GM12878 (cell line): ENCODE measurements around the gene SNED1. TPM values are rescaled to one million over a fixed set of nuclear protein-coding genes. Genes with fewer than 3 reads are reported as not detected.
"Not testable (repeated sequence)": the region's sequence is repeated elsewhere in the genome, so short reads cannot be mapped to it uniquely, and the experiment has no call there.

Experiments used
- ATAC-seq: fragments of 200-7000 bp; cut with Tn5 transposase; 3 replicates; pipeline ENCODE4 v1.9.1; 2020; ENCODE audit warnings: mild to moderate bottlenecking, moderate library complexity
- BruUV-seq: library from RNA; stranded (reverse); fragments of 400-500 nt; replicated peaks from 2 replicates; lab custom pipeline; 2021; lab: Mats Ljungman, UMichigan
- CTCF ChIA-PET: fragments of 300-600 bp; sonication (Branson Sonifier 250); formaldehyde crosslinking; extraction: SDS; loops from one replicate; lab custom pipeline; 2021; ENCODE audit warnings: inconsistent platforms; lab: Yijun Ruan, JAX
- POLR2A ChIA-PET: fragments of 350-600 bp; formaldehyde crosslinking; extraction: SDS; loops from one replicate; lab custom pipeline; 2021; ENCODE audit warnings: inconsistent platforms; lab: Charles Lee
- RAD21 ChIA-PET: fragments of 300-600 bp; sonication (Branson Sonifier 250); formaldehyde crosslinking; loops from one replicate; lab custom pipeline; 2023; ENCODE audit warnings: antibody characterized with exemption; ENCODE audit not compliant: unreplicated experiment; lab: Charles Lee
- SMC1A ChIA-PET: fragments of 300-600 bp; sonication (Branson Sonifier 250); formaldehyde crosslinking; loops from one replicate; lab custom pipeline; 2023; ENCODE audit not compliant: unreplicated experiment, uncharacterized antibody; lab: Charles Lee
- DNase-seq: peaks from one replicate; pipeline ENCODE4 v3.0.0-alpha.2; 2011; ENCODE audit warnings: low read depth, low spot score
- FAIRE-seq: peaks from 3 replicates; lab custom pipeline; 2011; peaks lifted over from hg19 to GRCh38; lab: Jason Lieb, UNC
- H2AFZ ChIP-seq: 2 replicates; pipeline ENCODE4 v1.6.0; 2011; ENCODE audit warnings: low read depth, low read length, control low read depth; ENCODE audit not compliant: control insufficient read depth
- H3K27ac ChIP-seq: 2 replicates; pipeline ENCODE4 v1.5.1; 2011; ENCODE audit warnings: control low read depth; ENCODE audit not compliant: control insufficient read depth, insufficient read depth
- H3K27me3 ChIP-seq, 2 experiments: replicated peaks in 1 of 2; 2 replicates each; pipeline versions ENCODE4 v1.6.0 to v1.6.1; 2011; ENCODE audit warnings: low read length in 1 of 2; ENCODE audit not compliant: control insufficient read depth in 2 of 2, insufficient read depth in 2 of 2
- H3K36me3 ChIP-seq, 2 experiments: 2 replicates each; pipeline ENCODE4 v1.5.1; 2011; ENCODE audit warnings: low read length in 1 of 2; ENCODE audit not compliant: control insufficient read depth in 2 of 2, insufficient read depth in 2 of 2
- H3K4me1 ChIP-seq: 2 replicates; pipeline ENCODE4 v1.6.1; 2011; ENCODE audit warnings: mild to moderate bottlenecking, low read length, moderate library complexity, mixed read lengths; ENCODE audit not compliant: control insufficient read depth, insufficient read depth
- H3K4me2 ChIP-seq: 2 replicates; pipeline ENCODE4 v1.6.0; 2011; ENCODE audit warnings: control low read depth; ENCODE audit not compliant: control insufficient read depth, insufficient read depth
- H3K4me3 ChIP-seq: fragments of 200-600 bp; sonication (generic); 2 replicates; pipeline ENCODE4 v1.5.1; 2016
- H3K79me2 ChIP-seq: 2 replicates; pipeline ENCODE4 v1.6.0; 2011; ENCODE audit warnings: low read length; ENCODE audit not compliant: control insufficient read depth, insufficient read depth
- H3K9ac ChIP-seq: 2 replicates; pipeline ENCODE4 v1.8.0; 2011; ENCODE audit warnings: low read length, control low read depth, mixed read lengths; ENCODE audit not compliant: control insufficient read depth, insufficient read depth
- H3K9me3 ChIP-seq: replicated peaks from 3 replicates; pipeline ENCODE4 v1.5.1; 2011; ENCODE audit warnings: mild to moderate bottlenecking, low read length; ENCODE audit not compliant: control insufficient read depth, insufficient read depth
- H4K20me1 ChIP-seq: 2 replicates; pipeline ENCODE4 v1.6.0; 2011; ENCODE audit not compliant: control insufficient read depth, insufficient read depth
- MTA3 ChIP-seq: IDR thresholded peaks from 2 replicates; pipeline ENCODE4 v1.6.1; 2012; ENCODE audit warnings: low read length, inconsistent platforms, borderline replicate concordance
- WGBS: methylation state at CpG from one replicate; pipeline ENCODE4 v1.1.6; 2016; ENCODE audit warnings: low lambda C conversion rate; ENCODE audit not compliant: insufficient replicate concordance, insufficient coverage; ENCODE audit errors: missing lambda C conversion rate; 5-methylcytosine and 5-hydroxymethylcytosine counted together
- in situ Hi-C: fragments of 300-500 bp; cut with MboI; formaldehyde crosslinking; loops from 9 replicates; pipeline ENCODE4 v1.14.3; 2018; ENCODE audit warnings: mixed read lengths
- intact Hi-C: fragments of 100-400 bp; cut with micrococcal nuclease; formaldehyde crosslinking; loops from one replicate; pipeline ENCODE4 v1.14.2; 2022; ENCODE audit not compliant: unreplicated experiment
- polyA plus RNA-seq, 11 experiments: library from polyadenylated mRNA; depleted of rRNA in 4 of 11; unstranded in 6 of 11; stranded (reverse) in 5 of 11; fragments of >200 nt; fragmentation: Nextera tagmentation in 4 of 11; fragmentation: Illumina TruSeq in 1 of 11; extraction: Ambion mirVana in 4 of 11; extraction: Trizol in 1 of 11; gene quantifications; 1 replicate in 1 of 11; 2 replicates in 10 of 11; pipeline versions ENCODE4 v1.2.1 to v1.2.3, GENCODE V29; 2011 to 2016; ENCODE audit warnings: inconsistent platforms in 2 of 11, missing spikeins in 2 of 11, low read depth in 1 of 11
- total RNA-seq, 4 experiments: library from RNA; depleted of rRNA in 3 of 4; stranded (reverse); fragments of >200 nt in 3 of 4; fragmentation: Illumina TruSeq in 1 of 4; extraction: Trizol in 1 of 4; gene quantifications; 2 replicates each; pipeline versions ENCODE4 v1.2.1 to v1.2.3, GENCODE V29; 2013 to 2021

The SNED1 gene
- total and polyA plus RNA-seq, 10 of the 15 experiments (the other 5 are each of a cell fraction or from before 2014, with no cell fraction given), result 0.05 to 8.4 (median 3.0) TPM

- 32% methylated on average over 10 of the region's 10 CpGs for WGBS
- BruUV-seq, result no TSS peak
- H3K4me1 ChIP-seq, result no peaks in the 10 kb centered on the region
- no peaks in the 10 kb centered on the region for H3K36me3 ChIP-seq
- ChIA-PET POLR2A (no interaction called here), SMC1A (no interaction called here), CTCF (no interaction called here), RAD21 (interaction anchor here (0.7 kb wide), 1 partner anchor 35 kb away, joined by 3 read pairs; no protein-coding TSS in a partner anchor)
- no peak for TF ChIP-seq MTA3
- H3K9ac ChIP-seq, result no peak overlapping the region
- ATAC-seq (no peak), DNase-seq (no peak), FAIRE-seq (no peak)
- no peak overlapping the region for H3K4me3 ChIP-seq
- H2AFZ ChIP-seq, result no peak overlapping the region
- no peak overlapping the region for H3K4me2 ChIP-seq
- intact Hi-C loops (no loop called here), in situ Hi-C loops (no loop called here)
- no peaks in the 10 kb centered on the region for H4K20me1 ChIP-seq
- no peaks in the 10 kb centered on the region for H3K79me2 ChIP-seq
- H3K27ac ChIP-seq, result no peak overlapping the region
- H3K27me3 ChIP-seq, result no peaks in the 10 kb centered on the region; a peak in 1 of 4 replicates
- H3K9me3 ChIP-seq, result no peaks in the 10 kb centered on the region
These were observed 23.4 kb upstream of the SNED1 start for GRCh38 chr2:240974771-240975572.

DNA sequence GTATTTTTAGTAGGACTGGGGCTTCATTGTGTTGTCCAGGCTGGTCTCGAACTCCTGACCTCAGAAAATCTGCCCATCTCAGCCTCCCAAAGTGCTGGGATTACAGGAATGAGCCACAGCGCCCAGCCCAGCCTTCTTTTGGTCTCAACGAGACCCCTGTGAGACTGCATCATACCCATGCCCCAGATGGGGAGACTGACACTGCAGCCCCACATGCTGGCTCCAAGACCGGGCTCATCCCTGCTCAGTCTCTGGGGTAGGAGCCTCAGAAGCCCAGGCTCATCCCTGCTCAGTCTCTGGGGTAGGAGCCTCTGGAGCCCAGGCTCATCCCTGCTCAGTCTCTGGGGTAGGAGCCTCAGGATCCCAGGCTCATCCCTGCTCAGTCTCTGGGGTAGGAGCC lies 22.5 kb upstream of the SNED1 start:
- intact Hi-C loops, H2AFZ ChIP-seq, CTCF ChIA-PET, RAD21 ChIA-PET, H3K27me3 ChIP-seq, H3K9ac ChIP-seq, H3K4me2 ChIP-seq, FAIRE-seq, DNase-seq, POLR2A ChIA-PET, ATAC-seq, H3K79me2 ChIP-seq, BruUV-seq, H3K27ac ChIP-seq, SMC1A ChIA-PET, H3K9me3 ChIP-seq, H3K4me3 ChIP-seq, H3K36me3 ChIP-seq, in situ Hi-C loops, H3K4me1 ChIP-seq, H4K20me1 ChIP-seq: not testable (repeated sequence)
- WGBS, result 16% methylated on average over 4 of the region's 4 CpGs
